VCaP (cell line): ENCODE data around the gene NPFFR1.

Source experiments
- H3K27ac ChIP-seq: fragments of 450-650 bp; 2 replicates; pipeline ENCODE4 v1.5.1; 2017
- TF ChIP-seq, protein P1 (sequence below): fragments of 450-650 bp; conservative IDR thresholded peaks from 2 replicates; pipeline ENCODE4 v1.5.1; 2017; ENCODE audit warnings: mild to moderate bottlenecking, moderate library complexity

The NPFFR1 gene

DNA sequence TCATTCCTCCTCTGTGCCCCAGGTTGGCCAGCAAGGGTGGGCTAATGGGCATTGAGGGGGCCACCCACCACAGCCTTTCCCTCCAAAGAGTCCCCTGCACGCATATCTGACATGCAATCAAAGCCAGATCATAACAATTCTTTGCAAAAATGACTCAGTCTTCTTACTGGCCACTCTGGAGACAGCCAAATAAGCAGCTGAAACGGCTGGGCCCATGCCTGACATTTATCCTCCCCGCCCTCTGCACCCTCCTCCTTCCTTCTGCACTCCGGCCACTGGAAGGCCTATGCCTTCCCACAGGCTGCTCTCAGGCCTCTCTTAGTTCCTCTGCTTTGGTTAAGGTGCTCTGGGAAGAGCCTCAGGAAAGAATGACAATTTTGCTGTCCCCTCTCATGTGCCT is 29.2 kb upstream of the NPFFR1 start:
- TF ChIP-seq, protein P1, sequence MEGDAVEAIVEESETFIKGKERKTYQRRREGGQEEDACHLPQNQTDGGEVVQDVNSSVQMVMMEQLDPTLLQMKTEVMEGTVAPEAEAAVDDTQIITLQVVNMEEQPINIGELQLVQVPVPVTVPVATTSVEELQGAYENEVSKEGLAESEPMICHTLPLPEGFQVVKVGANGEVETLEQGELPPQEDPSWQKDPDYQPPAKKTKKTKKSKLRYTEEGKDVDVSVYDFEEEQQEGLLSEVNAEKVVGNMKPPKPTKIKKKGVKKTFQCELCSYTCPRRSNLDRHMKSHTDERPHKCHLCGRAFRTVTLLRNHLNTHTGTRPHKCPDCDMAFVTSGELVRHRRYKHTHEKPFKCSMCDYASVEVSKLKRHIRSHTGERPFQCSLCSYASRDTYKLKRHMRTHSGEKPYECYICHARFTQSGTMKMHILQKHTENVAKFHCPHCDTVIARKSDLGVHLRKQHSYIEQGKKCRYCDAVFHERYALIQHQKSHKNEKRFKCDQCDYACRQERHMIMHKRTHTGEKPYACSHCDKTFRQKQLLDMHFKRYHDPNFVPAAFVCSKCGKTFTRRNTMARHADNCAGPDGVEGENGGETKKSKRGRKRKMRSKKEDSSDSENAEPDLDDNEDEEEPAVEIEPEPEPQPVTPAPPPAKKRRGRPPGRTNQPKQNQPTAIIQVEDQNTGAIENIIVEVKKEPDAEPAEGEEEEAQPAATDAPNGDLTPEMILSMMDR = no peak
- no peak overlapping the region for H3K27ac ChIP-seq

DNA sequence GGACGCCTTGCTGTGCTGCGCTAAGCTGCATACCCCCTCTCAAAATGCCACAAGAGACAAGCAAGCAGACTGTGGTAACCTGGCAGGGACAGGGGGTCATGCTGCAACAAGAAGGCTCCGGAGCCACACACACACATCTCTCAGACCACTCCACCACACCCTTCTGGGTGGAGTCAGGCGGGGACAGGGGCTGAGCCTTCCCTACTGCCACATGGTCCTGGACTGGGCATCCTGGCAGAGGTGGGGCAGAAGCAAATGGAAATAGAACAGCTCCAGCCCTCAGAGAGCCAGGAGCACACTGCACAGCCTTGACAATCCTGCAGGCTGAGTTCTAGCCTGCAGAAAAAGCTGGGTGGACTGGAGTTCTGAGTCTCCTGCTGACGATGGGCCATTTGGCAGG is 28.4 kb upstream of the NPFFR1 start:
- H3K27ac ChIP-seq = no peak overlapping the region
- TF ChIP-seq, protein P1 = no peak

DNA sequence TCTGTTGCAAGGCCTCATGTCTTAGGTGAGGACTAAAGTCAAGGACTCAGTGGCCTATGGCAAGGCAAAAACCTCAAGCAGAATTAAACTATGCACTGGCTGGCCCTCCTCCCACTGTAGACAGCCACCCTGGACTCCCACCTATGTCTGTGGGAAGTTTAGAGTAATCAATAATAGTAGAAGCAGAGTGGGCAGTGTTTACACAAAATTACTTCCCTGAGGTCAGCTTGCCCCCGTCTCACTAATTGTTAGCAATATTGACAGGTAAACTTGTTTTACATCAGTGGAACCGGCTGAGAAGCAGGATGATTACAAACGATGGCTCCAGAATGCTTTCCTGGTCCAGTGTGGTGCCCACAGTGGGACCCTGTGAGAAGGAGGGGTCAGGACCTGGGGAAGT is 27.9 kb upstream of the NPFFR1 start:
- TF ChIP-seq, protein P1 = no peak
- no peak overlapping the region for H3K27ac ChIP-seq

DNA sequence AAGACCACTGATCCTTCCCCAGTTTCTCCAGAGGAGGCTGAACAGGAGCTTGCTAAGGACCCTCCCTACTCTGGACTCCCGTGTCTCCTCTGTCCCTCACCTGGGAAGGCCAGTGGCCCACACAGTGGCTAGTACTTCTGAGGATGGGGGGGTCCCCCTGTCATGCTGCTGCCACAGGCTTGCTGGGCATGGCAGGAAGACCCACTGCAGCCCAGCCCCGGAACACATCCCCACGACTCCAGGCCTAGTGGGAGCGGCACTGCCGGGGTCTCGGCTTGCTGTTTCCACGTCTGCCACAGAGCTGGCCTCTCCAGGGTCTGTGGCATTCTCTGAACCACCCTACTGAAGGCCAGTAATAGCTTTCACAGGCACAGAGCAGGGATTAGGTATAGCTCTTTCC is 25.9 kb upstream of the NPFFR1 start:
- H3K27ac ChIP-seq = no peak overlapping the region
- TF ChIP-seq, protein P1 = no peak

DNA sequence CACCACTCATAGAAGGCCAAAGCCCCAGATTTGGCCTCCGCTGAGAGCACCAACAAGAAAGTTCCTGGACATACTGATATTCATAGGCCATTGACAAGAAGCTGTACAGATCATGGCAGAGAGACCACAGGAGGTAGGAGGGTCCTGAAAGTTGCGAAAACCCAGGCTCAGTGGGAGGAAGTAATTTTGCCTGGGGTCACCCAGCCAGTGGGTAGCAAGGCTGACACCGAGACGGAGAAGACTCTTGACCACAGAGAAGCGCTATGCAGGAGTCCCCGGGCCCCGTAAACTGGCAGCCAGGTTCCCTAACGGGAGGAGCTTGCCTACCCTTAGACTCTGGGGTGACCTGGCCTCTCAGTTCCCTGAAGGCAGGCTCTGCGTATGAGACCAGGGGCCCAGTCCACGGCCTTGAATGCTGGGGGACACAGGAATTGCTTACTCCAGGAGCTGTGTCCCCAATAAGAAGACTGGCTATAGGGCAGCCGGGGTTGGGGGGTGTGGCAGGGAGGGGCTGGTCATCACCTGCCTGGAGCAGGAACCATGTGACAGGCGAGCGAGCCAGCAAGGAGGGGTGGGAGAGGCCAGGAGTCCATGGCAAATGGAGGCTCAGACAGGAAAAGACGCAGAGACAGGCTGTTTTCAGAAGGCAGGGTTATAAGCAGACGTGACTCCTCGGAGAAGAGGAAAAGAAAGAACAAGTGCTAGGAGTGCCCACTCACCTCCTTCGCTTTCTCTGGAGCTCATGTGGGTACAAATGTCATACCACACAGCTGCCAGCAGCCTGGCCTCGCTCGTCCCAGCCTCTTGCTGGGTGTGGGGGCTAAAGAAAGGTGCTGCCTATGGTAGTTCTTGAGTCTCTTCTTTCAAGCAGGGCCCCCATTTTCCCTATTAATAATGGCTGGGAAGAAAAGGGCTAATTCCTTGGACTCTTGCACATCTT is 24.6 kb upstream of the NPFFR1 start:
- TF ChIP-seq, protein P1 = no peak
- no peak overlapping the region for H3K27ac ChIP-seq

DNA sequence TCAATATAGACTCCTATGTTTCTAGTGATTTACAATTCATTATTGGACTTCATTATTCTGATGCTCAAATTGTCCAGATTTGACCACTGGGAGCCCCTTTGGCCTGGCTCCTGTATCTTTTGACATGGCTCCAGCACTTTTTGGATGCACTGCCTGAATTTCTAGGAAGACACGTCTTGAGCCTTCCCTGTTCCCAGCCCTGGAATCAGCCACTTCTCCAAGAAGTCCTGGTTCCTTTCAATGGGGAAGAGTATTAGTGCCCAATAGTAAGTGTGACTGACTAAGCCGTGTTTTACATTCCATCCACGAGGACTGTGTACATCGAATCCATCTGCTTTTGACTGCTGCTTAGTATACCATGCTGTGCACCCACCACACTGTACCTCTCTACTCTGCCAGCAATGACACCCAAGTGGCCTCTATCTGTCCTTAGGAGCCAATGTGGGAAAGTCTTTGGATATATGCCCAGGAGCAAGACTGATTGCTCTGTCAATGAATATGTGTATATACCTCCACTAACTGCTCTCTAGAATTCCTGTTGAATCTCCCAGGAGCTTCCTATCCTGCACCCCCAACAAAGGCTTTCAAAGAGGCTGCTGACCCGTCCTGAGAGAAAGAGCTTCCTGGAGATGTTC is 23.2 kb upstream of the NPFFR1 start:
- TF ChIP-seq, protein P1 = no peak
- H3K27ac ChIP-seq = no peak overlapping the region

DNA sequence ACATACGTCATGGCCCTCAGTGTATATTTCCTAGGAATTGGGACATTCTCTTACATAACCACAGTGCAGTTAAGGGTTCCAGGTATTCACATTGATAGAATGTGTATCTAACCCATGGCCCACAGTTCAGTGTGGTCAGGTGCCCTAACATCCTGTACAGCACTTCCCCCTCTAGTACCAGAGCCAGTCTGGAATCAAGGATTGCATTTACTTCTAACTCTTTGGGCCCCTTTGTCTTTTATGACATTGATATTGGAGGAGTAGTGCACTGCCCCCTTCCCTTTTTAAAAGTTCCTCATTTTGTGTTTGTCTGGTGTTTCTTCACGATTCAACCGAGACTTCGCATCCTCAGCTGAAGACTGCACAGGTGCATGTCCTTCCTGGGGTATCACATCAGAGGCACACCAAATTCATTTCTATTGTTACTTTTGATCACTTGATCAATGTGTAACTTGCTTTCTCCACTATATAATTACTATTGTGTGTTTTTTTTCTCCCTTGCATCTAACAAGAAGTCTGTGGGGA is 22.4 kb upstream of the NPFFR1 start:
- no peak overlapping the region for H3K27ac ChIP-seq
- TF ChIP-seq, protein P1 = no peak
